AG10803 (cell line): ENCODE measurements around the gene PAX4.
"Not testable (repeated sequence)": the region's sequence is repeated elsewhere in the genome, so short reads cannot be mapped to it uniquely, and the experiment has no call there.

Experiments
- DNase-seq: peaks from one replicate; pipeline ENCODE4 v3.0.0; 2010; ENCODE audit warnings: low read depth
- H3K4me3 ChIP-seq: 2 replicates; pipeline ENCODE4 v1.5.1; 2011; ENCODE audit warnings: mild to moderate bottlenecking, low read length, control low read depth
- TF ChIP-seq, protein P1 (sequence below): conservative IDR thresholded peaks from 2 replicates; pipeline ENCODE4 v1.5.1; 2011; ENCODE audit warnings: mild to moderate bottlenecking, low read length, control low read depth, inconsistent platforms

The PAX4 gene

DNA sequence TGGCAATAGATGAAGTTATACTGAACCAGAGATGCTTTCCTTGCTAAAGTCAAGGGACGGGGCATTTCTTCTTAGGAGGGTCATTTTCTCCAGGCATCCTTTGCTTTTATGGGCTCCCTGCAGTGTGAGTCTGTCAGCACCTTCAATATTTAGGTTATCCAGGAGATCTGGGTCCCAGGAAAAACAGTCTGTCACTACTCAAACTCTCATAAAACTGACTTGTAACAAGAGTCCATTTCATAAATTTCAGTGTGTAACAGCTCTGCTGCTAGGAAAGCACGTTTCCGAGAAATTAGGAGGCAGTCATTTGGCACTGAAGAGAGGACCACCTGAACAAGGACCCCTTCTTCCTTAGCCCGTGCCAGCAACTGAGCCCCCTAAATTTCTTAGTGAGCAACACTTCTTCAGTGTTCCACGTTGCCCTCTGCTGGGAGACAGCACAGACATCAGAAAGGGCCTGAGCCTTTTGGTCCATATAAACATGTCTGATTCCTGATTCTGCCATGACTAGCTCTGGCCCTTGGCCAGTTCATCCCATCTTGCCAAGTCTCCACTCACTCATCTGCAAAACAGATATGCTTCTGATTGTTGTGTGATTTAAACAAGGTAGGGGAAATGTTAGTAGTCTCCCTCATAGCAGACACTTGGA lies 39.8 kb downstream of the PAX4 start:
- H3K4me3 ChIP-seq, result no peak overlapping the region
- peak; percentile 44 for DNase-seq
- TF ChIP-seq, protein P1, sequence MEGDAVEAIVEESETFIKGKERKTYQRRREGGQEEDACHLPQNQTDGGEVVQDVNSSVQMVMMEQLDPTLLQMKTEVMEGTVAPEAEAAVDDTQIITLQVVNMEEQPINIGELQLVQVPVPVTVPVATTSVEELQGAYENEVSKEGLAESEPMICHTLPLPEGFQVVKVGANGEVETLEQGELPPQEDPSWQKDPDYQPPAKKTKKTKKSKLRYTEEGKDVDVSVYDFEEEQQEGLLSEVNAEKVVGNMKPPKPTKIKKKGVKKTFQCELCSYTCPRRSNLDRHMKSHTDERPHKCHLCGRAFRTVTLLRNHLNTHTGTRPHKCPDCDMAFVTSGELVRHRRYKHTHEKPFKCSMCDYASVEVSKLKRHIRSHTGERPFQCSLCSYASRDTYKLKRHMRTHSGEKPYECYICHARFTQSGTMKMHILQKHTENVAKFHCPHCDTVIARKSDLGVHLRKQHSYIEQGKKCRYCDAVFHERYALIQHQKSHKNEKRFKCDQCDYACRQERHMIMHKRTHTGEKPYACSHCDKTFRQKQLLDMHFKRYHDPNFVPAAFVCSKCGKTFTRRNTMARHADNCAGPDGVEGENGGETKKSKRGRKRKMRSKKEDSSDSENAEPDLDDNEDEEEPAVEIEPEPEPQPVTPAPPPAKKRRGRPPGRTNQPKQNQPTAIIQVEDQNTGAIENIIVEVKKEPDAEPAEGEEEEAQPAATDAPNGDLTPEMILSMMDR, result peak; percentile 37

GRCh38 chr7:127571741-127572505 lies 46.0 kb downstream of the PAX4 start:
- no peak overlapping the region for H3K4me3 ChIP-seq
- TF ChIP-seq, protein P1, result no peak
- no peak for DNase-seq

GRCh38 chr7:127568034-127568433 lies 49.9 kb downstream of the PAX4 start:
- not testable (repeated sequence) for H3K4me3 ChIP-seq, DNase-seq

DNA sequence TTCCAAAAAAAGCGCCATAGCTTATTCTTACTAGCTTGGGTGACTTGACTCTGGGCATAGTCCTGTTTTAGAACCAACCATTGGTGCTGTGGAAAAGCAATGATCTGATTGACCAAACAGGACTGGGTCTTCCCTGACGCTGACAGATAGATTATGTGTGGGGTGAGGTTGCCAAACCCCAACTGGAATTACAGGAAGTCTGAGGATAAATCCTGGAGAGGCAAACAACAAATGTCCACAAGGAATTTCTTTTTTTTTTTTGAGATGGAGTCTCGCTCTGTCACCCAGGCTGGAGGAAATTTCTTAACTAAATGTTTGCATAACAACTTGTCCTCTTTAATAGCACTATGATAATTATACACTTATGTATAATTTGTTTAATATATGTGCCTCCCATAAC lies 51.7 kb downstream of the PAX4 start:
- TF ChIP-seq, protein P1, result no peak
- DNase-seq, result no peak
- H3K4me3 ChIP-seq, result no peak overlapping the region
